HG03565 (cell line): ENCODE results near the gene RPS5.

Experiments
- ATAC-seq: cut with Tn5 transposase; IDR thresholded peaks from one replicate; pipeline ENCODE4 v1.9.1; 2021; ENCODE audit warnings: mild to moderate bottlenecking, moderate library complexity; ENCODE audit not compliant: unreplicated experiment

Gene RPS5

DNA sequence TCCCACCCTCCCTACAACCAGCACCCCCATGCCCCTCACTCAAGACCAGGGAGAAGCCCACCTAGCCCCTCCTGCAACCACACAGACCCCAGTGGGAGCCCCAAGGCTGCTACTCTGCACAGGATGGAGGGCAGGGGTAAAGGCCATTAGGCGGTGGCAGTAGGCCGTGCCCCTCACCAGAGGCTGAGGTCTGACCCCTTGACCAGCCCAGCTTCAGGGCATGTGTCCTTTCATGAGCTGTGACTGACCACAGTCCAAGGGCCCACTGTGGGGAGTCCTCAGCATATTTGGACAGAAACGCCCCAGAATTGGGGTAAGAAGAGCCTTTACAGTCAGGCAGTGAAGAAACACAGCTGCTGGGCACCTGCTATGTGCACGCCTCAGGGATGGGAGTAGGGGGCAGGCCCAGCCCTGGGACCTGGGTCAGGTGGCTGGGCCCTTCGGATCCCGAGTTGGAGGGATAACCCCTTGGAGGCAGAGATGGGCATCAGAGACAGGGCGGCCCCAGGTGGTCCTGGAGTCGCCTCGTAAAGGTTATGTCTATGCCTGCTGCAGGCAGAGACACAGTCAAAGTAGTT, 1.7 kb upstream of the RPS5 start:
- no peak for ATAC-seq

DNA sequence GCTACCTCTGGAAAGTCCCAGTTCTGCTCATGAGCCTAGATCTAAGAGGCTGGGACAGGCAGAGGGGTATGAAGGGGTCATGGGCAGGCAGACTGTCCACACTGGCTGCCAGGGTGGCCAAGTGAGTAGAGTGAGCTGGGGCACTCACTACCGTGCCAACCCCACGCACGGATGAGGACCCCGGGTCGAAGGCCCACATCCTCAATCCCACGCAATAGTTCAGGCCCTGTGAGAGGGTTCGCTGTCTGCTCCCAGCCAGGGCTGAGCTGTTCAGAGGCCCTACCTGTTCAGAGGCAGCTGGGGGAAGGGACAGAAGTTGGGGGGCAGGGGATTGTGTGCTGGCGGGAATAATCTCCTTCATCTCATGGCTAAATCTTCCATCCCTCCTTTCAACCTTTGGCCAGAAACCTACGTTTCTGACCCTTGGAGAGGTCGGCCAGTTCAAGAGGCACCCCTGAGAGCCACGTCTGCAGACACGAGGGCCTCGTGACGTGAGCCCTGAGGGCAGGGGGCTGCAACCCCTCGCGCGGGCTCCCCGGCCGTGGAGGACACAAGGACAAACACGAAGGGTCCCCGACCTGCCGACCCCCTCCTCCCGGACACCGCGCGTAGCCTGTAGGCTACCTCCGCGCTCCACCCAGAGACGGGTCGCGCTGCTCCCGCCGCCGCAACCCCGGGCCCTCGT, 1.0 kb upstream of the RPS5 start:
- ATAC-seq, result no peak

- no peak for ATAC-seq
Observed at GRCh38 chr19:58387338-58388174, 487 bp downstream of the RPS5 start.

DNA sequence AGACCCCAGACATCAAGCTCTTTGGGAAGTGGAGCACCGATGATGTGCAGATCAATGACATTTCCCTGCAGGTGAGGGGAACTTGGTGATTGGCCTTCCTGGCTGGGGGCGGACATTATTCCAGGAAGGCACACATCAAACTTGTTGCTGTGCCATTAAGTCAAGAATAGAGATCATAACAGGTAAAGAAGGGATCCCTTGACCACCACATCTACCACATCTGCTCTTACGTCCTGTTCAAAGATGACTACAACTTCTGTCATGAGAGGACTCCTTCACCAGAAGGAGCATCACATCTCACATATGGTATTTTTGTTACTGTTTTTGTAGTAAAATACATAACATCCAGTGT, 1.1 kb downstream of the RPS5 start:
- ATAC-seq, result no peak

GRCh38 chr19:58392945-58393724, 6.1 kb downstream of the RPS5 start:
- ATAC-seq, result no peak

GRCh38 chr19:58393725-58394033, 6.6 kb downstream of the RPS5 start:
- ATAC-seq, result no peak

- ATAC-seq, result no peak
Observed at GRCh38 chr19:58394821-58395219, 7.8 kb downstream of the RPS5 start.

DNA sequence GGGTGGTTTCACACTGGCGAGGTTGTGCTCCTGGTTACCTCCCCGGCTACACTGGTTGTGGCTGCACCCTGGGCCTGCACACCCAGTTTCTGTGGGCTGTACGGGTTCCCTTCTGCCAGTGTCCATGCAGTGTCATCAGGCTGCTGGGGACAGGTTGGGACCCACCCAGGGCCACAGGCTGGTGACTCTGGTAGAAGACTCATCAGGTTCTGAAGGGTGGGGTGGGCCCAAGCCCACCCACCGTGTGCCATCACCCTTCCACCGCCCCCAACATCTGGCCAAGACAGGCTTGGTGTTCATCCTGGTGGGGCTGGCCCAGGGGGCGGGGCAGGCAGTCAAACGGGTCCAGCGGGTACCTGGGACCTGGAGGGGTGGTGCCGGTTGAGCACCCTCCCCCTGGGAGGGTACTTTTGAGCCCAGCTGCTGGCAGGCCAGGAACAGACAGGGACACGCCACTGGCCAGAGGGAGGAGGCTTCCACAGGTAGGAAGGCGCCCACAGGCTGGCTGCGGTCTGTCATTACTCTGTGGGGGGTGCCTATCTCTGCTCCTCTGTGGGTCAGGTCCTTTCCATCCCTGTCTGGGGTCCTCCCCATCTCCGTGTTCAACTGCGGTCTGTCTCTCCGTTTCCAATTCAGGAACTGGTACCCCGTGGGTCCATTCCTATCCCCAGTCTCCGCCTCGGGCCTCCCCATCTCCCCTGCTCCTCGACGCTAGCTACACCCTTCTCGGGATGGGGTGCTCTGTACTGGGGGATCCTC, 8.3 kb downstream of the RPS5 start, which contains the start of gene RNF225:
TSS of gene RNF225 (plus strand) at position 437 of the 759 bp plus-strand sequence. CDS start 434 bp downstream, outside the sequence.
- ATAC-seq, result no peak

- ATAC-seq, result no peak
Observed at GRCh38 chr19:58395979-58396627, 9.0 kb downstream of the RPS5 start.

- no peak for ATAC-seq
Observed at GRCh38 chr19:58396691-58397532, 9.8 kb downstream of the RPS5 start.

- ATAC-seq, result no peak
Observed at GRCh38 chr19:58397533-58398037, 10.5 kb downstream of the RPS5 start.

- ATAC-seq, result no peak
Observed at GRCh38 chr19:58398087-58398486, 11.0 kb downstream of the RPS5 start.

DNA sequence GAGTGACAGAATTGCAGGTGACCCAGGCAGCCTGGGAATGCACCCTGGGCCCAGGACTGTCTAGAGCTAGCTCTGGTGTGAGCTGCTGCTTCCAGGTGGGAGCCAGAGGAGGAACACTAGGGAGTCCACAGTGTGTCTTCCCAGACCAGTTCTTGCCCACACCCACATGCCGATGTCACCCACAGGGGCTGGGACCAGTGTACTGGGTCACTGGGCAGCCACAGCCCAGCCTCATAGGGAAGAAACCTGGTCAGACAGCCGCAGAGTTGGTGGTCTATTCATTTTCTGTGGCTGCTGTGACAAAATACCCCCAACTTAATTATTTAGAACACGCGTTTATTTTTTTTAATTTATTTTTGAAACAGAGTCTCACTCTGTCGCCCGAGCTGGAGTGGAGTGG, 11.5 kb downstream of the RPS5 start:
- ATAC-seq, result no peak

DNA sequence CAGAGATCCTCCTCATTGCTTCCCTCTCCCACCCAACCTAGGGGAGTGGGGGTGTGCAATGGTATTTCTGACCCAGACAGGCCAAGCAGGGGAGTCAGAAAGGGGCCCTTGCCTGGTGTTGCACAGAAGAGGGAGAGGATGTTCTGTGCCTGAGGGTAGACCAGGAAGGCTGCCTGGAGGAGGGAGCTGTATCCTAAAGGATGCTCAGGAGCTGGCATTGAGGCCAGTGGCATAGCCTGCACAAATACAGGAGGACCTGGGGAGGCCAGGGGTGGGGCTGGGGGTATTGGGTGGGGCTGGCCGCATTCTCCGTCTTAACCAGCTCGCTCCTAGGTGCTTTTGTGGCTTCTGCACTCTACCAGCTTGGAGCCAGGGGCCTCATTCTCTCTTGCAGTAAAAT, 12.8 kb downstream of the RPS5 start:
- ATAC-seq, result no peak

DNA sequence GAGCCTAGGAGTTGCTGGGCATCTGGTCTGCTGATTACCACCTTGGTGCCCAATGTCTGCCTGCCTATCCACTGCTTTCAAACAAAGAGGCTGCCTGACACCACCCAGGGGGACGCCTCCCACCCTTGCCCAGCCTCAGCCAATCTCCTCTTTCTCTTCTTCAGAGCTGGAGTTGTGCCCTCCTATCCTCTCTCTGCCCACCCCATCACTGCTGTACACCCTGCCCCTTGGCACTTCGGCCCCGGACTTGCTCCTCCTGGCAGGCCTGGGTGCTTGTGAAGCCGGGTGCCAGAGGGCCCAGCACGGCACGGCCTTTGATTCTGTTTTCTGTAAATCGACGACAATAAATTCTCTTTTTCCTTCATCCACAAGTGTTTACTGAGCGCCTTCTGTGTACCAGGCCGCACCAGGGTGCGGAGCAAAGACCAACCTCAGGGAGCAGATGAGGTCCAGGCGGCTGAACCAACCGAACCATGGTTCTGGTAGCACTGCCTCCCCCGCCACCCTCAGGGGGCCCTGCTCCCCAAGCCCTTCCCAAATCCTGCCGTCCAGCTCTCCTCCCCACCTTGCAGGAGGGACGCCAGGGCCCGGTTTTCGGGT, 13.3 kb downstream of the RPS5 start:
- ATAC-seq, result no peak

DNA sequence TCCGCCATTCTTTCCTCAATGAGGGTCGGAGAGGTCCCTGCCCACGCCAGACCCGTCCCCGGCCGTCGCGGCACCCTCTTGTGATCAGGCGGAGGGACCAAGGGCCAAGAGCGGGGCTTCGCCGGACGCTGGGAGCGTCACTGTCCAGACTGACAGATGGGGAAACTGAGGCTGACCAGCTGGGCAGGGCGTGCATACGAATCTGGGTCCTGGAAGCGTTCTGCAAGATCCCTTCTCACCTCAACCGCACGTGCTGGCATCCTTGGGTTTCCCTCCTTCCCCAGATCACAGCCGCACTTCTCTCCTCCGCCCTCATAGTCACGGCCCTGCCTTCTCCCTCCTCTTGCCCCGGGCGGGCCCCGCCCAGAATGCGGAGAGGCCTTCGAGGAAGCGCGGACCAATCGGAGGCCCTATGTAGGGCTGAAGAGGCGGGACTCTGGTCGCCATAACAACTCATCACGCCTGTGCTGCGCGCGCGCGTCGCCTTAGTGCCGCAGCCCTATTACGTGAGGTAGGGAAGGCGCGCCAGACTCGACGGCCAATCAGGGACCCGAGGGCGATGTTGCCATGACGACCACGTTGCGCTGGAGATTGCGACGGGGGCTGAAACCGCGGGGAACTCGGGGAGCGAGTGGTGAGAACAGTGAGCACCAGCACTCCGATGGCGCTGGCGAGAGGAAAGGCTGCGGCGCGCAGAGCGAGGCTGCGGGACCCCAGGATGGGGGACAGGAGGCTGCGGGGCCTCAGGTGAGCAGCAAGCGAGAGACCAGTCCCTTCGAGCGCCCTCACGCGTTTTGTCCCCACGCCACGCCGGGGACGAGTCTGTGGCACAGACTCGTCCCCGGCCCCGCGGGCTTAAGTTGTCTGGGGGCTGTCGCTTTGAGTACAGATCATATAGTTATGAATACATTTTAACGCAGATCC, 14.1 kb downstream of the RPS5 start:
- ATAC-seq, result peak; percentile 97

DNA sequence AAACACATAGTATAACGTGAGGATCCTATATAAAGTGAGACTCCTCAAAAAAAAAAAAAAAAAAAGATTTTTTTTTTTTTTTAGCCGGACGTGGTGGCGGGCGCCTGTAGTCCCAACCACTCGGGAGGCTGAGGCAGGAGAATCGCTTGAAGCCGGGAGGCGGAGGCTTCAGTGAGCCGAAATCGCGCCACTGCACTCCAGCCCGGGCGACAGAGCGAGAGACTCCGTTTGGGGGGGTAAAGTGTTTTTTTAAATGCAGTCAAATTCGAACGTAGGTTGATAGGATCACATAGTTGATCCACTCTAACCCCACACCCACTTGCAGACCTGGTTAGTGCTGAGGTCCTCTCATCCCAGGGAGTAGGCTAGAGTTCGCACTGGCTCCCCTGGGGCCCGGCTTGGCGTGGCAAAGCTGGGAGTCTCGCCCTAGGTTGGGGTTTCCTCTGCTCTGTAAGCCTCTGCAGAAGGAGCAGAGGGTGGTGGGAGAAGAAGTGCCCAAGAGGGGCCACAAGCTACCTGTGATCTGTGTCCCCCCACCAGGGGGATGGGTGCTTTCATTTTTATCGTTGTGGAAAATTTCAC, 14.9 kb downstream of the RPS5 start:
- ATAC-seq, result no peak
